OCI-LY1 (cell line): ENCODE data around the gene ADAM22.

ENCODE experiments used
- H2AFZ ChIP-seq: fragments of 200-600 bp; sonication (generic), shearing (Covaris generic); 2 replicates; pipeline ENCODE4 v1.6.0; 2014; ENCODE audit warnings: antibody characterized with exemption, mild to moderate bottlenecking, low read length
- H3F3A ChIP-seq: fragments of 200-600 bp; sonication (generic), shearing (Covaris generic); 2 replicates; pipeline ENCODE4 v1.6.0; 2014; ENCODE audit warnings: mild to moderate bottlenecking, antibody characterized with exemption, low read length, moderate library complexity; ENCODE audit not compliant: insufficient read depth
- H3K27ac ChIP-seq: fragments of 200-600 bp; sonication (generic); 2 replicates; pipeline ENCODE4 v1.5.1; 2014; ENCODE audit warnings: low read length, mixed run types, mild to moderate bottlenecking, low read depth; ENCODE audit not compliant: poor library complexity, severe bottlenecking
- H3K27me3 ChIP-seq: fragments of 200-600 bp; sonication (generic); 2 replicates; pipeline ENCODE4 v1.6.0; 2014; ENCODE audit warnings: antibody characterized with exemption, mild to moderate bottlenecking, low read length, moderate library complexity; ENCODE audit not compliant: insufficient read depth
- H3K36me3 ChIP-seq: fragments of 200-600 bp; sonication (generic); 2 replicates; pipeline ENCODE4 v1.6.1; 2014; ENCODE audit warnings: mild to moderate bottlenecking, antibody characterized with exemption, low read length, moderate library complexity, mixed read lengths; ENCODE audit not compliant: insufficient read depth
- H3K4me1 ChIP-seq: fragments of 200-600 bp; sonication (generic); 2 replicates; pipeline ENCODE4 v1.5.1; 2014; ENCODE audit warnings: mild to moderate bottlenecking, low read length, moderate library complexity; ENCODE audit not compliant: insufficient read depth, severe bottlenecking
- H3K4me2 ChIP-seq: fragments of 200-600 bp; sonication (generic), shearing (Covaris generic); 2 replicates; pipeline ENCODE4 v1.6.1; 2014; ENCODE audit warnings: low read length
- H3K4me3 ChIP-seq: fragments of 200-600 bp; sonication (generic); 2 replicates; pipeline ENCODE4 v1.5.1; 2014; ENCODE audit warnings: low read length, low read depth, mild to moderate bottlenecking, mixed read lengths; ENCODE audit not compliant: poor library complexity, severe bottlenecking
- H3K79me2 ChIP-seq: fragments of 200-600 bp; shearing (Covaris generic); 2 replicates; pipeline ENCODE4 v1.6.1; 2016; ENCODE audit warnings: mixed run types, low read length, mixed read lengths; ENCODE audit not compliant: insufficient read depth
- H3K9ac ChIP-seq: fragments of 200-600 bp; sonication (generic), shearing (Covaris generic); 2 replicates; pipeline ENCODE4 v1.6.1; 2014; ENCODE audit warnings: mild to moderate bottlenecking, low read length, mixed read lengths
- H3K9me2 ChIP-seq: fragments of 200-600 bp; sonication (generic), shearing (Covaris generic); 2 replicates; pipeline ENCODE4 v1.6.1; 2014; ENCODE audit warnings: low read depth, mild to moderate bottlenecking, low read length, mixed read lengths
- H3K9me3 ChIP-seq: fragments of 200-600 bp; shearing (Covaris generic); 2 replicates; pipeline ENCODE4 v1.6.1; 2014; ENCODE audit warnings: low read length, mixed read lengths
- H4K20me1 ChIP-seq: fragments of 200-600 bp; sonication (generic), shearing (Covaris generic); 2 replicates; pipeline ENCODE4 v1.6.0; 2016; ENCODE audit warnings: mild to moderate bottlenecking, low read length; ENCODE audit not compliant: insufficient read depth
- CTCF ChIP-seq: fragments of 200-600 bp; sonication (generic), shearing (Covaris generic); IDR thresholded peaks from 2 replicates; pipeline ENCODE4 v1.5.1; 2017; ENCODE audit warnings: mild to moderate bottlenecking, antibody characterized with exemption, low read length, moderate library complexity, mixed read lengths
- EZH2 ChIP-seq: fragments of 200-600 bp; sonication (generic), shearing (Covaris generic); IDR thresholded peaks from 2 replicates; pipeline ENCODE4 v1.8.0; 2017; ENCODE audit warnings: borderline replicate concordance, mixed run types, mild to moderate bottlenecking, antibody characterized with exemption, low read length, moderate library complexity, mixed read lengths

ADAM22 gene

GRCh38 chr7:87912121-87912520 lies 21.9 kb upstream of the ADAM22 start:
- Histone ChIP-seq H3K9me2 (no peaks in the 10 kb centered on the region), H4K20me1 (no peaks in the 10 kb centered on the region), H3K4me1 (no peaks in the 10 kb centered on the region), H3K4me2 (no peak overlapping the region), H3K4me3 (no peak overlapping the region), H3K36me3 (peaks cover 11% of the 10 kb centered on the region; the same call in 1 of the 2 replicates), H3K27ac (no peak overlapping the region), H3F3A (no peaks in the 10 kb centered on the region), H3K27me3 (no peaks in the 10 kb centered on the region), H3K9ac (no peak overlapping the region), H2AFZ (no peak overlapping the region), H3K9me3 (no peaks in the 10 kb centered on the region), H3K79me2 (no peaks in the 10 kb centered on the region)
- TF ChIP-seq EZH2 = no peak
- no peak for TF ChIP-seq CTCF

- Histone ChIP-seq H3K9me2 (no peaks in the 10 kb centered on the region), H3K4me2 (no peak overlapping the region), H3K4me3 (no peak overlapping the region), H3K9ac (no peak overlapping the region), H3K36me3 (no peaks in the 10 kb centered on the region), H2AFZ (no peak overlapping the region), H4K20me1 (no peaks in the 10 kb centered on the region), H3K79me2 (no peaks in the 10 kb centered on the region), H3F3A (no peaks in the 10 kb centered on the region), H3K27ac (no peak overlapping the region), H3K9me3 (no peaks in the 10 kb centered on the region), H3K27me3 (no peaks in the 10 kb centered on the region), H3K4me1 (no peaks in the 10 kb centered on the region)
- TF ChIP-seq EZH2 (no peak), CTCF (no peak)
Observed at GRCh38 chr7:87918740-87919139, 15.3 kb upstream of the ADAM22 start.

- no peak overlapping the region for H3K4me3 ChIP-seq
- no peaks in the 10 kb centered on the region for H3K9me3 ChIP-seq
- H3K9me2 ChIP-seq = no peaks in the 10 kb centered on the region
- no peaks in the 10 kb centered on the region for H3K79me2 ChIP-seq
- no peak overlapping the region for H3K27ac ChIP-seq
- no peak overlapping the region for H3K9ac ChIP-seq
- H3K4me2 ChIP-seq = no peak overlapping the region
- H3K36me3 ChIP-seq = no peaks in the 10 kb centered on the region
- no peaks in the 10 kb centered on the region for H4K20me1 ChIP-seq
- no peaks in the 10 kb centered on the region for H3K27me3 ChIP-seq
- no peaks in the 10 kb centered on the region for H3K4me1 ChIP-seq
- no peak overlapping the region for H2AFZ ChIP-seq
- H3F3A ChIP-seq = no peaks in the 10 kb centered on the region
- TF ChIP-seq EZH2 = no peak
- no peak for TF ChIP-seq CTCF
Observed at GRCh38 chr7:87919875-87920274, 14.2 kb upstream of the ADAM22 start.
